H9 (cell line): ENCODE data around the gene EDDM3A. TPM values are rescaled to one million over a fixed set of nuclear protein-coding genes. Genes with fewer than 3 reads are reported as not detected.

ENCODE experiments used
- DNase-seq: peaks from one replicate; pipeline ENCODE4 v3.0.0-alpha.2; 2017
- H2AFZ ChIP-seq: one replicate; pipeline ENCODE4 v1.6.1; 2013; ENCODE audit warnings: mild to moderate bottlenecking, low read length, control low read depth, moderate library complexity
- H2AK5ac ChIP-seq: 2 replicates; pipeline ENCODE4 v1.6.1; 2013; ENCODE audit warnings: low read length, control low read depth, mixed read lengths; ENCODE audit not compliant: insufficient read length
- H2BK120ac ChIP-seq: one replicate; pipeline ENCODE4 v1.6.1; 2013; ENCODE audit warnings: low read depth, mild to moderate bottlenecking, low read length, control low read depth, inconsistent platforms; ENCODE audit not compliant: poor library complexity, severe bottlenecking
- H2BK12ac ChIP-seq: 2 replicates; pipeline ENCODE4 v1.6.1; 2013; ENCODE audit warnings: low read length, control low read depth, mixed read lengths, low read depth; ENCODE audit not compliant: insufficient read length
- H2BK15ac ChIP-seq: 2 replicates; pipeline ENCODE4 v1.6.1; 2013; ENCODE audit warnings: low read depth, low read length, control low read depth
- H2BK20ac ChIP-seq: one replicate; pipeline ENCODE4 v1.6.1; 2013; ENCODE audit warnings: low read depth, mild to moderate bottlenecking, low read length, control low read depth, inconsistent platforms; ENCODE audit not compliant: poor library complexity, severe bottlenecking
- H2BK5ac ChIP-seq: 2 replicates; pipeline ENCODE4 v1.6.1; 2013; ENCODE audit warnings: low read length, control low read depth, mixed read lengths; ENCODE audit not compliant: insufficient read length
- H3K14ac ChIP-seq: 2 replicates; pipeline ENCODE4 v1.6.1; 2013; ENCODE audit warnings: low read length, control low read depth; ENCODE audit not compliant: insufficient read depth
- H3K18ac ChIP-seq: 2 replicates; pipeline ENCODE4 v1.6.1; 2013; ENCODE audit warnings: low read depth, mild to moderate bottlenecking, mixed read lengths, low read length, control low read depth; ENCODE audit not compliant: insufficient read length
- H3K23ac ChIP-seq: 2 replicates; pipeline ENCODE4 v1.6.1; 2013; ENCODE audit warnings: low read length, control low read depth, mixed read lengths, low read depth; ENCODE audit not compliant: insufficient read length
- H3K23me2 ChIP-seq: 2 replicates; pipeline ENCODE4 v1.6.1; 2013; ENCODE audit warnings: low read depth, mild to moderate bottlenecking, mixed read lengths, low read length, control low read depth; ENCODE audit not compliant: insufficient read length, poor library complexity, severe bottlenecking
- H3K27ac ChIP-seq: 2 replicates; pipeline ENCODE4 v1.5.1; 2013; ENCODE audit warnings: low read length, control low read depth, mixed read lengths, low read depth; ENCODE audit not compliant: insufficient read length
- H3K27me3 ChIP-seq: 2 replicates; pipeline ENCODE4 v1.6.1; 2013; ENCODE audit warnings: low read length, control low read depth, inconsistent platforms; ENCODE audit not compliant: insufficient read depth
- H3K4ac ChIP-seq: 2 replicates; pipeline ENCODE4 v1.6.1; 2013; ENCODE audit warnings: low read depth, mild to moderate bottlenecking, control low read depth, inconsistent platforms, low read length, moderate library complexity
- H3K4me1 ChIP-seq: 2 replicates; pipeline ENCODE4 v1.6.1; 2013; ENCODE audit warnings: low read length, control low read depth, inconsistent platforms; ENCODE audit not compliant: insufficient read depth
- H3K4me2 ChIP-seq: 2 replicates; pipeline ENCODE4 v1.6.1; 2013; ENCODE audit warnings: low read length, control low read depth, mixed read lengths; ENCODE audit not compliant: insufficient read length, insufficient read depth
- H3K56ac ChIP-seq: 2 replicates; pipeline ENCODE4 v1.6.1; 2013; ENCODE audit warnings: low read depth, mild to moderate bottlenecking, mixed read lengths, low read length, control low read depth; ENCODE audit not compliant: insufficient read length
- H3K79me1 ChIP-seq: 2 replicates; pipeline ENCODE4 v1.6.1; 2013; ENCODE audit warnings: low read depth, mild to moderate bottlenecking, moderate library complexity, low read length, control low read depth, inconsistent platforms; ENCODE audit not compliant: insufficient read depth, poor library complexity, severe bottlenecking
- H3K79me2 ChIP-seq: 2 replicates; pipeline ENCODE4 v1.6.1; 2013; ENCODE audit warnings: low read length, control low read depth, inconsistent platforms; ENCODE audit not compliant: insufficient read depth
- H3K9ac ChIP-seq: 2 replicates; pipeline ENCODE4 v1.6.1; 2013; ENCODE audit warnings: low read length, control low read depth, mixed read lengths; ENCODE audit not compliant: insufficient read length; ENCODE audit errors: extremely low read depth
- H3K9me3 ChIP-seq: one replicate; pipeline ENCODE4 v1.6.1; 2013; ENCODE audit warnings: low read depth, low read length, inconsistent platforms; ENCODE audit not compliant: control insufficient read depth
- H3T11ph ChIP-seq: one replicate; pipeline ENCODE4 v1.6.1; 2013; ENCODE audit warnings: mild to moderate bottlenecking, low read length, control low read depth, inconsistent platforms
- H4K20me1 ChIP-seq: one replicate; pipeline ENCODE4 v1.6.1; 2013; ENCODE audit not compliant: control insufficient read depth, insufficient read length, insufficient read depth
- H4K5ac ChIP-seq: 2 replicates; pipeline ENCODE4 v1.6.1; 2013; ENCODE audit warnings: low read depth, mild to moderate bottlenecking, mixed read lengths, low read length, control low read depth; ENCODE audit not compliant: insufficient read length
- H4K8ac ChIP-seq: replicated peaks from 2 replicates; pipeline ENCODE4 v1.6.1; 2013; ENCODE audit warnings: low read length, control low read depth, mixed read lengths, low read depth; ENCODE audit not compliant: insufficient read length
- H4K91ac ChIP-seq: 2 replicates; pipeline ENCODE4 v1.6.1; 2013; ENCODE audit warnings: low read depth, mild to moderate bottlenecking, moderate library complexity, mixed read lengths, low read length, control low read depth; ENCODE audit not compliant: insufficient read length
- H3K27ac Mint-ChIP-seq, 3 experiments: 2 replicates in 2 of 3; 3 replicates in 1 of 3; pipeline ENCODE4 v1.8.0; 2020 to 2021; ENCODE audit warnings: mixed read lengths in 3 of 3, mild to moderate bottlenecking in 1 of 3, moderate library complexity in 1 of 3
- H3K27me3 Mint-ChIP-seq: 2 replicates; pipeline ENCODE4 v1.8.0; 2021; ENCODE audit warnings: low read depth, mild to moderate bottlenecking, moderate library complexity, mixed read lengths
- H3K36me3 Mint-ChIP-seq, 3 experiments: 2 replicates in 2 of 3; 3 replicates in 1 of 3; pipeline ENCODE4 v1.8.0; 2020 to 2021; ENCODE audit warnings: low read depth in 3 of 3, mixed read lengths in 3 of 3; ENCODE audit not compliant: insufficient read depth in 1 of 3
- H3K4me1 Mint-ChIP-seq, 2 experiments: 2 replicates each; pipeline ENCODE4 v1.8.0; 2020; ENCODE audit warnings: mixed read lengths in 2 of 2
- H3K4me3 Mint-ChIP-seq, 2 experiments: 2 replicates in 1 of 2; 3 replicates in 1 of 2; pipeline ENCODE4 v1.8.0; 2020 to 2021; ENCODE audit warnings: mild to moderate bottlenecking in 2 of 2, mixed read lengths in 2 of 2, moderate library complexity in 1 of 2
- H3K9me3 Mint-ChIP-seq, 2 experiments: 2 replicates in 1 of 2; 3 replicates in 1 of 2; pipeline ENCODE4 v1.8.0; 2020; ENCODE audit warnings: mild to moderate bottlenecking in 2 of 2, mixed read lengths in 2 of 2, moderate library complexity in 1 of 2
- CTCF ChIP-seq: fragments of 200-600 bp; sonication (generic); conservative IDR thresholded peaks from 3 replicates; pipeline ENCODE4 v1.8.0; 2021; ENCODE audit warnings: antibody characterized with exemption, mild to moderate bottlenecking
- WGBS: extraction: QIAGEN DNeasy Blood & Tissue Kit; methylation state at CpG from one replicate; pipeline ENCODE4 v1.1.7; 2013; ENCODE audit warnings: missing lambda C conversion rate, low lambda C conversion rate, mixed read lengths; ENCODE audit not compliant: insufficient read length; ENCODE audit errors: extremely low coverage; 5-methylcytosine and 5-hydroxymethylcytosine counted together
- total RNA-seq: library from RNA; stranded (reverse); gene quantifications from 2 replicates; pipeline ENCODE4 v1.2.1, GENCODE V29; 2021

Gene EDDM3A
- total RNA-seq, 1 experiment from 2014 or later = not detected

DNA sequence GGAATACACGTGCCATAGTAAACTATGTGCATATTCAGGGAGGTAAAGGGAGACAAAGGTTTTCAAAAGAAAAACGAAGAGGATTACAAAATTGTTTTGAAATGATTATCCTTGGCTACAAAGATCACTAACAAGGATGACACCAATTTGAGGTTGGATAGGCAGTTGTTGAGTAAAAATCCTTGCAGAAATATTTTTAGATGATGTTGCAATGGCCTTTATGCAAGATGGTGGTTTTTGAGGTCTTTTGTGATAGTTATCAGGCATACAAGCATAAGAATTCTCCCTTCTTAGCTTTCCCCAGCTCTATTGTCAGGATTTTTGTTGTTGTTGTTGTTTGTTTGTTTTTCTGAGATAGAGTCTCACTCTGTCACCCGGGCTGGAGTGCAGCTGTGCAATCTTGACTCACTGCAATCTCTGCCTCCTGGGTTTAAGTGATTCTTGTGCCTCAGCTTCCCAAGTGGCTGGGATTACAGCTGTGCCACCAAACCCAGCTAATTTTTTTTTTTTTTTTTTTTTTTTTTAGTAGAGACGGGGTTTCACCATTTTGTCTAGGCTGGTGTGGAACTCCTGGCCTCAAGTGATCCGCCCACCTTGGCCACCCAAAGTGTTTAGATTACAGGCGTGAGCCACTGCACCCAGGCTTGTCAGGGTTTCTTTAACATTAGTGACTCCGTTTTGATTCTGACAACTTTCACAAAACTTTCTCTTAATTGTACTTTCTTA, 49.1 kb downstream of the EDDM3A start:
- Histone ChIP-seq H3K27me3 (no peaks in the 10 kb centered on the region), H2BK120ac (no peak overlapping the region), H3K4me2 (no peak overlapping the region), H3K56ac (no peak overlapping the region), H2AK5ac (no peak overlapping the region), H3K79me1 (no peaks in the 10 kb centered on the region), H3T11ph (no peak overlapping the region), H3K9ac (no peak overlapping the region), H2BK15ac (no peak overlapping the region), H3K23me2 (no peaks in the 10 kb centered on the region), H4K8ac (no peak overlapping the region), H3K9me3 (no peaks in the 10 kb centered on the region), H3K4ac (no peak overlapping the region), H3K79me2 (no peaks in the 10 kb centered on the region), H3K27ac (no peak overlapping the region), H4K5ac (no peak overlapping the region), H3K14ac (no peak overlapping the region), H2BK12ac (no peak overlapping the region), H3K18ac (no peak overlapping the region), H2BK5ac (no peak overlapping the region), H3K23ac (no peak overlapping the region), H2AFZ (no peak overlapping the region), H3K4me1 (peaks cover 6% of the 10 kb centered on the region), H4K91ac (no peak overlapping the region), H2BK20ac (no peak overlapping the region), H4K20me1 (no peaks in the 10 kb centered on the region)
- Mint-ChIP-seq H3K27me3 (no peaks in the 10 kb centered on the region; the same call in 1 of the 2 replicates), H3K4me1 (peaks cover 35% of the 10 kb centered on the region in 2 experiments), H3K4me3 (no peak overlapping the region), H3K27ac (no peak overlapping the region), H3K9me3 (no peaks in the 10 kb centered on the region), H3K36me3 (no peaks in the 10 kb centered on the region)
- no peak for TF ChIP-seq CTCF
- no peak for DNase-seq
- WGBS = no CpG with 5 or more reads among the region's 7 CpGs
